AG04449 (cell line): ENCODE data around the gene NDRG2.

Source experiments
- CTCF ChIA-PET: fragments of 350-600 bp; formaldehyde crosslinking; extraction: SDS; loops from one replicate; lab custom pipeline; 2021; ENCODE audit warnings: antibody characterized with exemption; lab: Yijun Ruan, JAX
- POLR2A ChIA-PET: fragments of 400-600, 350-600 bp; formaldehyde crosslinking; extraction: SDS; loops from one replicate; lab custom pipeline; 2020; ENCODE audit warnings: antibody characterized with exemption, inconsistent platforms; lab: Yijun Ruan, JAX
- DNase-seq: peaks from one replicate; pipeline ENCODE4 v3.0.0-alpha.2; 2010; ENCODE audit warnings: low read depth, low spot score
- H3K4me3 ChIP-seq: 2 replicates; pipeline ENCODE4 v1.5.1; 2011; ENCODE audit warnings: low read depth, mild to moderate bottlenecking, control low read depth, low read length
- TF ChIP-seq, protein P1 (sequence below): IDR thresholded peaks from one replicate; pipeline ENCODE4 v1.5.1; 2011; ENCODE audit warnings: mild to moderate bottlenecking, moderate library complexity, low read length, control low read depth, inconsistent platforms; ENCODE audit not compliant: insufficient read depth; ENCODE audit errors: missing control alignments

Gene NDRG2

DNA sequence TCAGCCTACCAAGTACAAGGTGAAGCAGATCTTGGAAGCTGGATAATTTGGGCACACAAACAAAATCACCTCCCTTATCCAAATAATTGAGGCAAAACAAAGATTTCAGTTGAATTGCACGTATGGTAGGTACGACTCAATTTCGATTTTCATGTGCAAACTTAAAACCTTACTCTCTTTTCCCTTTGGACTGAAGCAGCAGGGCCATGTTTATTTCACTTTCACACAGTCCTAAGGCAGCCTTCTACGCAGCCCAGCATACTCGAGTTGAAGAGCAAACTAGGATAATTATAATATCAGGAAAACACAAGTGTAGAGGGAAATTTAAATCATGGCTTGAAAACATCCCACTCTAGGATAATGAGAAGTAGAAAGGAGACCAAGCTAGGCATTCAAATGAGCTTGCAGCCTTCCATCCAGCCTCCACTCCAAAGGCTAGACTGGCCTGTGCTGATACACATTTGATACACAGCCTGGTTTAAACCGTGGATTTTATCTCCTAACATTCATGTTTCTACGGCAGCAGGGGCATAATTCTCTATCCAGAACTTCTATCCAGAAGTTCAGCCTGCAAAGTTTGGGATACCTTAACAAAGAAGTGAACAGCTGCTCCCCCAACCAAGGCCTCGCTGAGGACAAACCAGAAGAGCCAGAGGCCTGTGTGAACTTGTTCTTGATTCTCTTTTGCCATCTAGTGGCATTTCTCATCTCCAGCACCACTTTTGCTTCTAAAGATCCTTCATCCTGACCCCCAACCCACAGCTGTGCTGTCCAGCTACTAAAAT is 14.9 kb upstream of the NDRG2 start:
- no peak overlapping the region for H3K4me3 ChIP-seq
- DNase-seq, result peak; percentile 29
- POLR2A ChIA-PET, result interaction anchor here (0.9 to 1.4 kb wide), 2 partner anchors 25 to 68 kb away, joined by 3 read pairs; no protein-coding TSS in a partner anchor
- TF ChIP-seq, protein P1, sequence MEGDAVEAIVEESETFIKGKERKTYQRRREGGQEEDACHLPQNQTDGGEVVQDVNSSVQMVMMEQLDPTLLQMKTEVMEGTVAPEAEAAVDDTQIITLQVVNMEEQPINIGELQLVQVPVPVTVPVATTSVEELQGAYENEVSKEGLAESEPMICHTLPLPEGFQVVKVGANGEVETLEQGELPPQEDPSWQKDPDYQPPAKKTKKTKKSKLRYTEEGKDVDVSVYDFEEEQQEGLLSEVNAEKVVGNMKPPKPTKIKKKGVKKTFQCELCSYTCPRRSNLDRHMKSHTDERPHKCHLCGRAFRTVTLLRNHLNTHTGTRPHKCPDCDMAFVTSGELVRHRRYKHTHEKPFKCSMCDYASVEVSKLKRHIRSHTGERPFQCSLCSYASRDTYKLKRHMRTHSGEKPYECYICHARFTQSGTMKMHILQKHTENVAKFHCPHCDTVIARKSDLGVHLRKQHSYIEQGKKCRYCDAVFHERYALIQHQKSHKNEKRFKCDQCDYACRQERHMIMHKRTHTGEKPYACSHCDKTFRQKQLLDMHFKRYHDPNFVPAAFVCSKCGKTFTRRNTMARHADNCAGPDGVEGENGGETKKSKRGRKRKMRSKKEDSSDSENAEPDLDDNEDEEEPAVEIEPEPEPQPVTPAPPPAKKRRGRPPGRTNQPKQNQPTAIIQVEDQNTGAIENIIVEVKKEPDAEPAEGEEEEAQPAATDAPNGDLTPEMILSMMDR, result peak; percentile 56
- CTCF ChIA-PET, result interaction anchor here (0.5 to 7.0 kb wide), 33 partner anchors 8 to 417 kb away, joined by 3 to 287 read pairs (median 6); partner anchors contain the start of genes METTL17, NDRG2, RNASE8 and SLC39A2

DNA sequence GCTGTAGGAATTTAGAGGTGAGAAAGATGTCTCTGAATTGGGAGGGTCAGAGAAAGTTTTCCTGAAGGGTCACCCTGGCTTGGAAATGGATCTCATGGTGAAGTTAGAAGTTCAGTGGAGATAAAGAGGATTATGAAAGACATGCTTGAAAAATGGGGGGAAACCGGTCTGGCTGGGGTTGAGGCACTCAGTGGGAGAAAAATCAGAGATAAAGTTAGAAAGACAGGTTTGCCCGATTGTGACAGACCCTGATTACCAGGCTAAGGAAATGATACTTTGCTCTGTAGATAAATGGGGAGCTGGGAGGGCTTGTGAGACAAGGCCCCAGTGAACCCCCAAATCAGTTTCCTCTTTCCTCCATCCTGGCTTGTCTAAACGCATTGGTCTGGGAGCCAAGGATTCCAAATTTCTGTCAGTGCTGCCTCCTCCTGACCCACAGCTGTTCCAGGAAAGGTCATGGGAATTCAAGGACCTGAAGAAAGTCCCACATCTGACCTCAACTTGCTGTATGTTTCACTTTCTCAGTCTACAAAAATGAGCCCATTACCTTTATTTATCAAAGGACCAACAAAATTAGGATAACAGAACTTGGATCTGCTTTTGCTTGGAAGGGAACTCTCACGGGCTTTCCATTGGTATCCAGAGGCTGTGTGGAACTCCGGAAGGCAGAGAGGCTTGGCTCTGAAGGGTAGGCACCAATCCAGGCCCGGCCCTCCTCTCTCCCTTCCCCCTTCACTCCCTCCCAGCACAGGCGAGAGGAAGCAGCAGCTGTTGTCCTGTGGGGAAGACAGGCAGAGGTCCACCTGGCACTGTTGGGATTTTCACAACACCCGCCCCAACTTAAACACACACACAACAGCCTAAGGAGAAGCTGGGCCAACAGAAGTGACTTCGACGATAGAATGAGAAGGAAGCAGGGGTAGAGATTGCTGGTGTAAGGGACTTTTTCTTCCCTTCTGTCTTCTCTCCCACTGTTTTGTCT is 13.9 kb upstream of the NDRG2 start:
- H3K4me3 ChIP-seq, result no peak overlapping the region
- no peak for DNase-seq
- TF ChIP-seq, protein P1, result no peak
- CTCF ChIA-PET, result interaction anchor here (1.3 to 7.0 kb wide), 15 partner anchors 8 to 343 kb away, joined by 3 to 287 read pairs (median 11); partner anchors contain the start of genes NDRG2 and TPPP2
- POLR2A ChIA-PET, result no interaction called here

DNA sequence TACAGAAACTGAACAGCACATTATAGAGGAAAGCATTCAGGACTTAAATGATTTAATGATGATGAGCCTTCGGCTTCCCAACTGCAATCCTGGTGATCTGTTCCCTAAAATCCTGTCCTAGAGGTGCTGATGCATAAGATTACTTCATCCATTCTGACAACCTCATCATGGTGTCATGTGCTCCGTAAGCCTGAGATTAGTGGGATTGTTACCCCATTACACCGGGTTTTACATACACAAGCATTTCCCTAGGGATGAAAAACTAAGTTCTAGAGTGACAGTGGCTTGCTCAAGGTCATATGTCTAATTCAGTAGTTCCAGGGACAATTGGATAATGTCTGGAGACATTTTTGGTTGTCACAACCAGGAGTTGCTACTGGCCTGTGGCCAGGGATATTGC is 12.3 kb upstream of the NDRG2 start:
- H3K4me3 ChIP-seq, result no peak overlapping the region
- CTCF ChIA-PET, result interaction anchor here (1.8 to 12.6 kb wide), 3 partner anchors 10 to 67 kb away, joined by 11 to 172 read pairs (median 12); no protein-coding TSS in a partner anchor
- POLR2A ChIA-PET, result no interaction called here
- TF ChIP-seq, protein P1, result no peak
- DNase-seq, result no peak

DNA sequence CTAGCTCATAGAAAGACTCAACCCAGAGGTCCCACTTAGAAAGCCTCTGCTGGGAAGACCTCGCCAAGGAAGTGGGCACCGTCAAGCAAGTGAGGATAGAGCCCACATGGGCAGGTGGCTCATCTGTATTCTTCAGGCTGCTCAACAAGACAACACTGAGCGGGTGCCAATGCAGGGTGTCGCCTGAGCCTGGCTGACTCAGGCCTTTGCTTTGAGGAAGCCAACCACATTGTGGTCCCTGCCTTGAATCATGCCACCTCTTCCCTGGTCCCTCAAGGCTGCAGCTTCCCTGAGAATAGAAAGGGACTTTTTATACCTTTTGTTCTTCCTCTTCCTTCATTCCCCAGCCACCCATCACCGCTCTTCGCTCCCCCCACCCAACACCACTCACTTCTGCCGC is 11.9 kb upstream of the NDRG2 start:
- TF ChIP-seq, protein P1, result no peak
- CTCF ChIA-PET, result interaction anchor here (1.0 to 12.6 kb wide), 6 partner anchors 10 to 68 kb away, joined by 3 to 172 read pairs (median 10); partner anchors contain the start of gene NDRG2
- POLR2A ChIA-PET, result no interaction called here
- no peak overlapping the region for H3K4me3 ChIP-seq
- no peak for DNase-seq

DNA sequence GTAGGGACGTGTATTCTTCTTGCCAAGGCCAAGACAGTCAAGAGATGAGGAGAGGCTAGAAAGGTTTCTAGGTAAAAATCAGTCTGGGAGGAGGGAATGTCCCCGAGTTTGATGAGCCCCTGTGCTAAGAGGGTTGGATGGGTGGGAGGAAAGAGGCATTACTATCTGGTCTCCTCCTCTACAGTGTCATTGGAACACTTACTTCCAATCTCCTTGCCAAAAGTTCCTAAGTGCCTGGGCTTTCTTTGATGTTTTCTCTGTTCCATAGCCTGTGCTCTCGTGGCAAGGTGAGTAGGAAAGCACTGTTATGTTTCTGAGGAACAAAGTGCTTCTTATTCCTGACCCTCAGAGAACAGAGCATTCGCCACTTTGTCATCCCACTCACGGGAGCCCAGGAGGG is 9.8 kb upstream of the NDRG2 start, which contains the start of gene RNASE13:
Gene RNASE13 (minus strand): TSS at position 101 of the 400 bp plus-strand sequence. CDS start 519 bp downstream, outside the sequence.
- DNase-seq, result no peak
- ChIA-PET POLR2A (no interaction called here), CTCF (interaction anchor here (0.6 to 12.6 kb wide), 6 partner anchors 12 to 68 kb away, joined by 3 to 172 read pairs (median 8); no protein-coding TSS in a partner anchor)
- TF ChIP-seq, protein P1, result no peak
- no peak within 1 kb of the TSS for H3K4me3 ChIP-seq
